ENCODE data around the gene PTPRG.

PTPRG gene

DNA sequence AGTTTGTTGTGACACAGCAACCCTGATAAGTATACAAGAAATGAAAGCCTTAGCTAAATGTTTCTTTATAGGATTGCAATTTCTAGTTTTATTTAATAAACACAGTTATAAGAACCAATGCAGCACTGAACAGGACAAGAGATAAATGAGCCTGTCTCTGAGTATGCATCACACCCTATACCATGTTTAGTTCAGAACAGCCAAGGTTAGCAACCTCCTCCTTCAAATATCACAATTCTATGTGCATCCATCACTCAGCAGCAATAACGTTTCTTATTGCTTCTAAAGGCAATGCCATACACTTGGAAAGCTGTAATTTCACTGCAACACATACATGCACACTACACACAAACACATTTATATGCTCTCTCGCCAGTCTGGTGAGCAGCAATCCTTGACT, 280.6 kb downstream of the PTPRG start:
- H3K4me3 ChIP-seq (ENCODE audit: severe bottlenecking) = no peak overlapping the region

DNA sequence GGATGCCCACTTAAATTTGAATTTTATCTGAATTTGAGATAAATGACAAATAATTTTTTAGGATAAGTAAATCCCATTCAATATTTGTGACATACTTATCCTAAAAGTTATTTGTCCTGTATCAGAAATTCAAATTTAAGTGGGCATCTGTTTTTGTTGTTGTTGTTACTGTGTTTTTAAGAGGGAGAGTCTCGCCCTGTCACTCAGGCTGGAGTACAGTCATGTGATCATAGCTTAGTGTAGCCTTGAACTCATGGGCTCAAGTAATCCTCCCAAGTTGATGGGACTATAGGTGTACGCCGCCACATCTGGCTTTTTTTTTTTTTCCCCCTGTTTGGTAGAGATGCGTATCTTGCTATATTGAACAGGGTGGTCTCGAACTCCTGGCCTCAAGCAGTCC, 283.0 kb downstream of the PTPRG start:
- no peak overlapping the region for H3K27ac ChIP-seq (ENCODE audit: poor library complexity, severe bottlenecking)
- H3K4me3 ChIP-seq (ENCODE audit: severe bottlenecking) = no peak overlapping the region
- peaks cover 11% of the 10 kb centered on the region for H3K4me1 ChIP-seq (ENCODE audit: insufficient read depth, poor library complexity, severe bottlenecking)

More for the DNA sequence above, 280.6 kb downstream of the PTPRG start:
- Histone ChIP-seq H3K27me3 (ENCODE audit: insufficient read depth, poor library complexity, severe bottlenecking) (no peaks in the 10 kb centered on the region), H3K36me3 (ENCODE audit: low read depth) (no peaks in the 10 kb centered on the region), H3K4me1 (ENCODE audit: insufficient read depth, poor library complexity, severe bottlenecking) (no peaks in the 10 kb centered on the region), H3K27ac (ENCODE audit: poor library complexity, severe bottlenecking) (no peak overlapping the region), H3K9me3 (ENCODE audit: severe bottlenecking) (no peaks in the 10 kb centered on the region)
- TF ChIP-seq, protein P1, sequence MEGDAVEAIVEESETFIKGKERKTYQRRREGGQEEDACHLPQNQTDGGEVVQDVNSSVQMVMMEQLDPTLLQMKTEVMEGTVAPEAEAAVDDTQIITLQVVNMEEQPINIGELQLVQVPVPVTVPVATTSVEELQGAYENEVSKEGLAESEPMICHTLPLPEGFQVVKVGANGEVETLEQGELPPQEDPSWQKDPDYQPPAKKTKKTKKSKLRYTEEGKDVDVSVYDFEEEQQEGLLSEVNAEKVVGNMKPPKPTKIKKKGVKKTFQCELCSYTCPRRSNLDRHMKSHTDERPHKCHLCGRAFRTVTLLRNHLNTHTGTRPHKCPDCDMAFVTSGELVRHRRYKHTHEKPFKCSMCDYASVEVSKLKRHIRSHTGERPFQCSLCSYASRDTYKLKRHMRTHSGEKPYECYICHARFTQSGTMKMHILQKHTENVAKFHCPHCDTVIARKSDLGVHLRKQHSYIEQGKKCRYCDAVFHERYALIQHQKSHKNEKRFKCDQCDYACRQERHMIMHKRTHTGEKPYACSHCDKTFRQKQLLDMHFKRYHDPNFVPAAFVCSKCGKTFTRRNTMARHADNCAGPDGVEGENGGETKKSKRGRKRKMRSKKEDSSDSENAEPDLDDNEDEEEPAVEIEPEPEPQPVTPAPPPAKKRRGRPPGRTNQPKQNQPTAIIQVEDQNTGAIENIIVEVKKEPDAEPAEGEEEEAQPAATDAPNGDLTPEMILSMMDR (IDR thresholded peaks at IDR 0.05; ENCODE audit: poor library complexity, severe bottlenecking) = no peak
- DNase-seq (ENCODE audit: low spot score) (no peak), ATAC-seq (ENCODE audit: low read depth) (no peak)

DNA sequence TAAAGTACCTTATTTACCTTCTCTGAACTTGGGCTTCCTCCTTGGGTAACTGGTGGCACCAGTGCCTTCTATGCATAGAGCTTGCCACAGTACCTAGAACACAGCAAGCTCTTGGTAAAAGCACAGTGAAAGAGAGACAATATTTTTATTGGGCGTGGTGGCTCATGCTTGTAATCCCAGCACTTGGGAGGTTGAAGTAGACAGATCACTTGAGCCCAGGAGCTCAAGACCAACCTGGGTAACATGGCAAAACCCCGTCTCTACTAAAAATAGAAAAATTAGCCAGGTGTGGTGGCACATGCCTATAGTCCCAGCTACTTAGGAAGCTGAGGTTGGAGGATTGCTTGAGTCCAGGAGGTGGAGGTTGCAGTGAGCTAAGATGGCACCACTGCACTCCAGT, 285.1 kb downstream of the PTPRG start:
- H3K27me3 ChIP-seq (ENCODE audit: insufficient read depth, poor library complexity, severe bottlenecking) = no peaks in the 10 kb centered on the region
- no peak overlapping the region for H3K27ac ChIP-seq (ENCODE audit: poor library complexity, severe bottlenecking)
- no peaks in the 10 kb centered on the region for H3K36me3 ChIP-seq (ENCODE audit: low read depth)
- no peak overlapping the region for H3K4me3 ChIP-seq (ENCODE audit: severe bottlenecking)
- ATAC-seq (ENCODE audit: low read depth) (no peak), DNase-seq (ENCODE audit: low spot score) (no peak)
- peaks cover 11% of the 10 kb centered on the region for H3K4me1 ChIP-seq (ENCODE audit: insufficient read depth, poor library complexity, severe bottlenecking)
- TF ChIP-seq, protein P1 (IDR thresholded peaks at IDR 0.05; ENCODE audit: poor library complexity, severe bottlenecking) = no peak
- no peaks in the 10 kb centered on the region for H3K9me3 ChIP-seq (ENCODE audit: severe bottlenecking)

More for the DNA sequence above, 283.0 kb downstream of the PTPRG start:
- TF ChIP-seq, protein P1 (IDR thresholded peaks at IDR 0.05; ENCODE audit: poor library complexity, severe bottlenecking) = no peak
- Histone ChIP-seq H3K27me3 (ENCODE audit: insufficient read depth, poor library complexity, severe bottlenecking) (no peaks in the 10 kb centered on the region), H3K36me3 (ENCODE audit: low read depth) (no peaks in the 10 kb centered on the region), H3K9me3 (ENCODE audit: severe bottlenecking) (no peaks in the 10 kb centered on the region)
- no peak for ATAC-seq (ENCODE audit: low read depth)
- no peak for DNase-seq (ENCODE audit: low spot score)

DNA sequence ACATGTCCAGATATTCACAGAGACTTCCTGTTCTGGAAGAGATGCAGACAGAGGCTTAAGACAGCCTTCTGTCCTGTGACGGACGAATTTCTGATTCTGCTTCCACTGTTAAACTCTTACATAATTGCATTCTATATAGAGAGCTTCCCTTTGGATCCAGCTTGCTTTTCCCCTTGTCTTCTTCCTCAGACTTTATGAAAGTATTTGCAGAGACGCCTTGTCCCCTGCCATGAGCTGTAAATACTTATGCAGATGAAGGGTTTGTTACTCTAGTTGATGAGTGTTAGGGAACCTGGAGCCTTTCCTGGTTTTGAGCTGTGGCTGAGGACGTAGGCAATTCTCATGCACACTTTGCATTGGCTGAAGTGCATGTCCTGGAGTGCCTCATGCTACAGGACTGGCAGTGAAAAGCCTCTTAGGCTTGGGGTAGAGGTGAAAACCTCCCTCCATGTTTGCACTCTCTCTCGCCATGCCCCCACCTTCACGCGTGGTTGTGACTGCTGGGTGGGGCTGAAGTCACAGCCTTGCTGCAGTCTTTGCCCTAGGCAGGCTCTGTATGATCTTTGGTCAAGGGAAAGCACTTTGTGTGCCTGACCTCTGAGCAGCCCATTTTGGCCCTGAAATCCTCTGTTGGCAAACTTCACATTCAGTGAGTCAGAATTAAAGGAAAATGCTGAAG, 286.6 kb downstream of the PTPRG start:
- H3K27ac ChIP-seq (ENCODE audit: poor library complexity, severe bottlenecking) = peak overlapping the region; percentile 43
- TF ChIP-seq, protein P1 (IDR thresholded peaks at IDR 0.05; ENCODE audit: poor library complexity, severe bottlenecking) = no peak
- ATAC-seq (ENCODE audit: low read depth) (no peak), DNase-seq (ENCODE audit: low spot score) (no peak)
- no peaks in the 10 kb centered on the region for H3K9me3 ChIP-seq (ENCODE audit: severe bottlenecking)
- H3K4me1 ChIP-seq (ENCODE audit: insufficient read depth, poor library complexity, severe bottlenecking) = peaks cover 11% of the 10 kb centered on the region
- H3K27me3 ChIP-seq (ENCODE audit: insufficient read depth, poor library complexity, severe bottlenecking) = no peaks in the 10 kb centered on the region
- H3K4me3 ChIP-seq (ENCODE audit: severe bottlenecking) = no peak overlapping the region
- H3K36me3 ChIP-seq (ENCODE audit: low read depth) = no peaks in the 10 kb centered on the region

DNA sequence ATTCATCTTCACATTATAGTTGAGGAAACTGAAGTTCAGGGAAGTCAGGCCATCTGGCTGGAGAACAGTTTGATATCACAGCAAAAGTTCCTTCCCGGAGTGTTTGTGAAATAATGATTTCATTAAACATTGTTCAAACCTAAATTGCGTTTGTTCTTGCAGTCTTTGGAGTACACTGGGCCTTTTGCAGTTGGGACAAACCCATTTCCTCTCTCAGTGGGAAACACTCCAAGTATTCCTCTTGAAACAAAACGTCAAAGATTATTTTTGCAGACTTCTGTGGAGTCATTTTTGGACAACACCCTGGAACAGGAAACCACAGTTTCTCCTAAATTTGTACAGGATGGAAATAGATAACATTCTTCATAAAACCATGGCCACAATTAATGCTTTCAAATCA, 287.5 kb downstream of the PTPRG start:
- H3K4me1 ChIP-seq (ENCODE audit: insufficient read depth, poor library complexity, severe bottlenecking) = peaks cover 11% of the 10 kb centered on the region
- no peaks in the 10 kb centered on the region for H3K27me3 ChIP-seq (ENCODE audit: insufficient read depth, poor library complexity, severe bottlenecking)
- TF ChIP-seq, protein P1 (IDR thresholded peaks at IDR 0.05; ENCODE audit: poor library complexity, severe bottlenecking) = no peak
- H3K9me3 ChIP-seq (ENCODE audit: severe bottlenecking) = no peaks in the 10 kb centered on the region
- peak overlapping the region; percentile 43 for H3K27ac ChIP-seq (ENCODE audit: poor library complexity, severe bottlenecking)
- H3K36me3 ChIP-seq (ENCODE audit: low read depth) = no peaks in the 10 kb centered on the region
- 0 out of 3 replicates have a peak, but pooled peaks have one; percentile 23 for ATAC-seq (ENCODE audit: low read depth)
- no peak overlapping the region for H3K4me3 ChIP-seq (ENCODE audit: severe bottlenecking)
- no peak for DNase-seq (ENCODE audit: low spot score)

Data from RWPE2 (cell line).